Testis (tissue), 2 donors: Measurements from ENCODE around the gene DGKB.

ENCODE experiments used
- POLR2A ChIP-seq: fragments of 450-650 bp; IDR thresholded peaks from one replicate; pipeline ENCODE4 v1.6.1; 2017; ENCODE audit warnings: antibody characterized with exemption, mild to moderate bottlenecking, moderate library complexity
- TF ChIP-seq, protein P1 (sequence below), 3 experiments: fragments of 450-650 bp in 2 of 3; fragments of 200-600 bp in 1 of 3; sonication (generic) in 1 of 3; IDR thresholded peaks; one replicate each; pipeline ENCODE4 v1.5.1; 2016 to 2019; ENCODE audit warnings: antibody characterized with exemption in 3 of 3, mild to moderate bottlenecking in 2 of 3, moderate library complexity in 1 of 3

DNA sequence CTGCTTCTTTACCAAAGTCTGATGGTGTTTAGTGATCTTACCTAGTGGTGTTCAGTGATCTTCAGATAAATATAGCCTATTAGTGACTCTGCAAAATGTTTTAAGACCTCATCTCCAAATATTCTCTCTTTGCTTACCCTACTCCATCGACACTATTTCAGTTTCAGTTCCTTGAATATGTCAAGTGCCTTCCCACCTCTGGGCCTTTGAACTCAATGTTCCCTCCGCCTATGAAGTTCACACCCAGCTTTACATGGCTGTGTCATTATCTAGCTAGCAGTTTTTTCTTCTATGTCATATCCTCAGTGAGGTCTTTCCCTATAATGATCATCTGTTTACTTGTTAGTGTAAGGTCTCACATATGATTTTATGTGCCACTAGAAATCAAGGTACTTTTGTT, 322.6 kb downstream of the DGKB start:
- TF ChIP-seq, protein P1, sequence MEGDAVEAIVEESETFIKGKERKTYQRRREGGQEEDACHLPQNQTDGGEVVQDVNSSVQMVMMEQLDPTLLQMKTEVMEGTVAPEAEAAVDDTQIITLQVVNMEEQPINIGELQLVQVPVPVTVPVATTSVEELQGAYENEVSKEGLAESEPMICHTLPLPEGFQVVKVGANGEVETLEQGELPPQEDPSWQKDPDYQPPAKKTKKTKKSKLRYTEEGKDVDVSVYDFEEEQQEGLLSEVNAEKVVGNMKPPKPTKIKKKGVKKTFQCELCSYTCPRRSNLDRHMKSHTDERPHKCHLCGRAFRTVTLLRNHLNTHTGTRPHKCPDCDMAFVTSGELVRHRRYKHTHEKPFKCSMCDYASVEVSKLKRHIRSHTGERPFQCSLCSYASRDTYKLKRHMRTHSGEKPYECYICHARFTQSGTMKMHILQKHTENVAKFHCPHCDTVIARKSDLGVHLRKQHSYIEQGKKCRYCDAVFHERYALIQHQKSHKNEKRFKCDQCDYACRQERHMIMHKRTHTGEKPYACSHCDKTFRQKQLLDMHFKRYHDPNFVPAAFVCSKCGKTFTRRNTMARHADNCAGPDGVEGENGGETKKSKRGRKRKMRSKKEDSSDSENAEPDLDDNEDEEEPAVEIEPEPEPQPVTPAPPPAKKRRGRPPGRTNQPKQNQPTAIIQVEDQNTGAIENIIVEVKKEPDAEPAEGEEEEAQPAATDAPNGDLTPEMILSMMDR (IDR thresholded peaks at IDR 0.05), result no peak
- no peak for TF ChIP-seq POLR2A
